ENCODE measurements around the gene CPOX.
A peak's percentile ranks its signal among the peaks of the same experiment; 100 is the strongest.
"Not testable (repeated sequence)": the region's sequence is repeated elsewhere in the genome, so short reads cannot be mapped to it uniquely, and the experiment has no call there.

CPOX gene

DNA sequence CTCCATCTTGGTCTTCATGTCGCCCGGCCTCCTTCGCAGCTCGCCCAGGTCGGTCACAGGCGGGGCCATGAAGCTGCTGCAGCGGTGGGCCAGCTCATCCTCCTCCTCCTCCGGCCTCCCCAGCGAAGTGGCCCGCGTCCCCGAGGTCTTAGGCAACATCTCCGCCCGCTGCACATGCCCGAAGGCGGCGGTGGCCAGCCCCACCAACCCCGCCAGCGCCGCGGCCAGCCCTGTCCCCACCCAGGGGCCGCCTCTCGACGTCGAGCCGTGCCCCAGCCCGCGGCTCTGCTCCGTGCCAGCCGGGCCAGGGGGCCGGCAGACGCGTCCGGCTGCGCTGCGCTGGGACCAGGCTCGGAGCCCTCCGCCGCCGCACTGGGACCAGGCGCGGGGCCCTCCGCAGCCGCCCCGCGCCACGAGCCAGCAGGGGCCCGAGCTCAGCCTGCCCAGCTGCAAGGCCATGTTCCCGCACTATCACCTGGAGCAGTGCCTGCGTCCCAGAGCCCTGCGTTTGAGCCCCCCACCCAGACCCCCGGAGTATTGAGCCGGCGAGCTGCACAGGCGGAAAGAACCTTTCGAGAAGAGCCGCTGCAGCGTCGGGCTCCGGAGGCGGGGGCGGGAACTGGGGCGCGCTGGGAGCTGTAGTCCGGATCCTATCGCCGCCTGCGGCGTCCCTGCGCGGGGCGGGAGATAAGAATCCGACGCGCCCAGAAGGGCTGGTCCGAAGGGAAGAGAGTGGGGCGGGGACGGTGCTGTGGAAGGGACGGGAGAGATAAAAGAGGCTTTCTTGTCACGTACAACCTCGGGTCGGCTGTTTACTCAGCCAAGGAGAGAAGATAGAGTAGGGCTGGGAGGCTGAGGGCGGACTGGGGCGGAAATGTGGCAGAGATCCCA is at the start of gene CPOX:
Gene CPOX, minus strand, starts transcription at position 566 of the 891 bp plus-strand sequence. Its CDS starts 107 bp downstream, at position 459.
- DNase-seq (ENCODE audit: low read depth): peak; percentile 91
- H3K4me3 ChIP-seq (ENCODE audit: low read depth, low read length): peak within 1 kb of the TSS; percentile 65
- TF ChIP-seq, protein P1, sequence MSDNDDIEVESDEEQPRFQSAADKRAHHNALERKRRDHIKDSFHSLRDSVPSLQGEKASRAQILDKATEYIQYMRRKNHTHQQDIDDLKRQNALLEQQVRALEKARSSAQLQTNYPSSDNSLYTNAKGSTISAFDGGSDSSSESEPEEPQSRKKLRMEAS (IDR thresholded peaks at IDR 0.05; ENCODE audit: low read depth, low read length): no peak; the same call in 1 of the 2 replicates
- TF ChIP-seq POLR2A (IDR thresholded peaks at IDR 0.05; ENCODE audit: extremely low read depth, insufficient read length) (peak; percentile 49), MYC (IDR thresholded peaks at IDR 0.05; ENCODE audit: low read depth, low read length) (peak; percentile 43)
- TF ChIP-seq, protein P2, sequence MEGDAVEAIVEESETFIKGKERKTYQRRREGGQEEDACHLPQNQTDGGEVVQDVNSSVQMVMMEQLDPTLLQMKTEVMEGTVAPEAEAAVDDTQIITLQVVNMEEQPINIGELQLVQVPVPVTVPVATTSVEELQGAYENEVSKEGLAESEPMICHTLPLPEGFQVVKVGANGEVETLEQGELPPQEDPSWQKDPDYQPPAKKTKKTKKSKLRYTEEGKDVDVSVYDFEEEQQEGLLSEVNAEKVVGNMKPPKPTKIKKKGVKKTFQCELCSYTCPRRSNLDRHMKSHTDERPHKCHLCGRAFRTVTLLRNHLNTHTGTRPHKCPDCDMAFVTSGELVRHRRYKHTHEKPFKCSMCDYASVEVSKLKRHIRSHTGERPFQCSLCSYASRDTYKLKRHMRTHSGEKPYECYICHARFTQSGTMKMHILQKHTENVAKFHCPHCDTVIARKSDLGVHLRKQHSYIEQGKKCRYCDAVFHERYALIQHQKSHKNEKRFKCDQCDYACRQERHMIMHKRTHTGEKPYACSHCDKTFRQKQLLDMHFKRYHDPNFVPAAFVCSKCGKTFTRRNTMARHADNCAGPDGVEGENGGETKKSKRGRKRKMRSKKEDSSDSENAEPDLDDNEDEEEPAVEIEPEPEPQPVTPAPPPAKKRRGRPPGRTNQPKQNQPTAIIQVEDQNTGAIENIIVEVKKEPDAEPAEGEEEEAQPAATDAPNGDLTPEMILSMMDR (IDR thresholded peaks at IDR 0.05; ENCODE audit: low read depth, low read length): no peak

DNA sequence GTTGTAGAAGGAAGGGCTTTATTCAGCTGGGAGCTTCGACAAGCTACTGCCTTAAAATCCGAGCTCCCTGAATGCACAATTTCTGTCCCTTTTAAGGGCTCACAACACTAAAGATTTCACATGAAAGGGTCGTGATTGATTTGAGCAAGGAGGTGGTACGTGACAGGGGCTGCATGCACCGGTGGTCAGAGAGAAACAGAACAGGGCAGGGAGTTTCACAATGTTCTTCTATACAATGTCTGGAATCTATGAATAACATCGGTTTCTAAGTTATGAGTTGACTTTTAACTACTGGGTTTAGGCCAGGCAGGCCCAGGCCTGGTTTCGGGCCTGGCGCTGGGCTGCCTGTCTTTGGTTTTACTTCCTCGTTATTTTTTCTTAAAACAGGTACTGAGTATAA is 49.4 kb upstream of the CPOX start:
- H3K4me3 ChIP-seq (ENCODE audit: low read depth, low read length); DNase-seq (ENCODE audit: low read depth): not testable (repeated sequence)

DNA sequence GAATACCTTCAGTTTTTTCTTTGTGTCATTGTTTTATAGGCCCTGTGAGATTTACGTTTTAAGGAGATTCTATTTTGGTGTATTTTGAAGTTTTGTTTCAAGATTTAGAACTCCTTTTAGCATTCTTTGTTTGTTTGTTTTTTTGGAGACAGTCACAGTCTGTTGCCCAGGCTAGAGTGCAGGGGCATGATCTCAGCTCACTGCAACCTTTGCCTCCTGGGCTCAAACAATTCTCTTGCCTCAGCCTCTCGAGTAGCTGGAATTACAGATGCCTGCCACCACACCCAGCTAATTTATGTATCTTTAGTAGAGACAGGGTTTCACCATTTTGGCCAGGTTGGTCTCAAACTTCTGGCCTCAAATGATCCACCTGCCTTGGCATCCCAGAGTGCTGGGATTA is 48.3 kb upstream of the CPOX start:
- DNase-seq (ENCODE audit: low read depth): not testable (repeated sequence)

DNA sequence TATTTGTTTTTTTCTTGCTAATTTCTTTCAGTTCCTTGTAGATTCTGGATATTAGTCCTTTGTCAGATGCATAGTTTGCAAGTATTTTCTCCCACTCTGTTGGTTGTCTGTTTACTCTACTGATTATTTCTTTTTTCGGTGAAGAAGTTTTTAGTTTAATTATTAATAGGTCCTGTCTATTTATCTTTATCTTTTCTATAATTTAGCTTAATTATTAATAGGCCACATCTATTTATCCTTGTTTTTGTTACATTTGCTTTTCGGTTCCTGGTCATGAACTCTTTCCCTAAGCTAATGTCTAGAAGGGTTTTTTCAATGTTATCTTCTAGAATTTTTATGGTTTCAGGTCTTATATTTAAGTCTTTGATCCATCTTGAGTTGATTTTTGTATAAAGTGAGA is 45.1 kb upstream of the CPOX start:
- not testable (repeated sequence) for H3K4me3 ChIP-seq (ENCODE audit: low read depth, low read length); DNase-seq (ENCODE audit: low read depth)

More for the DNA sequence above, 48.3 kb upstream of the CPOX start:
- not testable (repeated sequence) for H3K4me3 ChIP-seq (ENCODE audit: low read depth, low read length)

DNA sequence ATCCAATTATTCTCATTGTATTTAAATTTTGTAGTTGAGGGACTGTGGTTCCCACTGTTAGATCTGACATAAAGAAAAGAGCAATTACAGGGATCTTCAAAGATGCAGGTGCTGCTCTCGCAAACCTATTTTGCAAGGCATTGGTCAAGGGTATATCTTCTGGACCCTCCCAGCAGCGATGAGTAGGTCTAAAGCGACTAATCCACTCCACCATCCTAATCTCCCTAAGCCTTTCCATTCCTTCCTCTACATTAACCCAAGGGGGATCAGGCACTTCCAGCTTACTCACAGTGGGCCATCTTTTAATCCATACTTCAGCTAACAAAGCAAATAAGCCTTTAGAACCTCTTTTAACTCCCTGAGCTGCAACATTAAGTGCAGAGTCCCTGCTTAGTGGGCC is 37.0 kb upstream of the CPOX start:
- no peak for TF ChIP-seq MYC (IDR thresholded peaks at IDR 0.05; ENCODE audit: low read depth, low read length)
- TF ChIP-seq, protein P2 (IDR thresholded peaks at IDR 0.05; ENCODE audit: low read depth, low read length): no peak
- no peak for TF ChIP-seq POLR2A (IDR thresholded peaks at IDR 0.05; ENCODE audit: extremely low read depth, insufficient read length)
- TF ChIP-seq, protein P1 (IDR thresholded peaks at IDR 0.05; ENCODE audit: low read depth, low read length): no peak
- DNase-seq (ENCODE audit: low read depth): no peak
- H3K4me3 ChIP-seq (ENCODE audit: low read depth, low read length): no peak overlapping the region

DNA sequence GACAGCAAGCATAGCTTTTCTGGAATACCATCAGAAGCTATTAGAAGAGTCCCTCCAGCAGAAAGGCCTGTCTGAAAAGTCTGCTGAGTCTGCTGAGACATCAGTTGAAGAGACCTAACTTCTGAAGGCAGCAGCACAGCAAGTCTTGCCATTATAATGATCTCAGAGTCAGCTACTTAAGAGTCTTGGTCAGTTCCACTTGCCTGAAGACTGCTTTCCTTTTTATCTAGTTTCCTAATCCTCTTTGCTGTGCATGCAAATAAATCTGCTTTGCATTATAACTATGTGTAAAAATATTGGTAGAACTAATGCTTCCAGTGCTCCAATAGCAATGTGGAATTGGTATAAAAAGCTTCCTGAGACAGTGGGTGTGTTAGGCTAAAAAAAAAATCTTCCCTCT is 34.9 kb upstream of the CPOX start:
- TF ChIP-seq, protein P2 (IDR thresholded peaks at IDR 0.05; ENCODE audit: low read depth, low read length): no peak
- TF ChIP-seq POLR2A (IDR thresholded peaks at IDR 0.05; ENCODE audit: extremely low read depth, insufficient read length): no peak
- no peak for TF ChIP-seq MYC (IDR thresholded peaks at IDR 0.05; ENCODE audit: low read depth, low read length)
- TF ChIP-seq, protein P1 (IDR thresholded peaks at IDR 0.05; ENCODE audit: low read depth, low read length): no peak
- H3K4me3 ChIP-seq (ENCODE audit: low read depth, low read length): no peak overlapping the region
- no peak for DNase-seq (ENCODE audit: low read depth)

DNA sequence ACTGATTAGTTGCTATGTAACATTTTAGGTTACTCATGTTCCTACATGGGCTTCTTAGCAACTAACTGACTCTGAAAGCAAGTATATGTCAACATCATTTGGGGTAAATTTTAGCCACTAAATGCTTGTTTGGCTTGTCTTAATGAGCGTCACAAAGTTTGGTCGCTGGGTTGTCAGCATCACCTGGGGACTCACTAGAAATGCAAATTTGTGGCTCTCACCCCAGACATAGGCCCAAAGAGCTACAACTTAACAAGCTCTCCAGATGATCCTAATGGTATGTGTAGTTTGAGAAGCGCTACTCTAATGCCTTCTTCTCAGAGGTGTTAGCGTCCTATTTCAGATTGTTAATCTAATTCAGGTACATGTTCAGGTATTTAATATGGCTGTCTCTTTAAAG is 32.7 kb upstream of the CPOX start:
- no peak overlapping the region for H3K4me3 ChIP-seq (ENCODE audit: low read depth, low read length)
- DNase-seq (ENCODE audit: low read depth): no peak
- TF ChIP-seq, protein P1 (IDR thresholded peaks at IDR 0.05; ENCODE audit: low read depth, low read length): no peak
- TF ChIP-seq POLR2A (IDR thresholded peaks at IDR 0.05; ENCODE audit: extremely low read depth, insufficient read length) (no peak), MYC (IDR thresholded peaks at IDR 0.05; ENCODE audit: low read depth, low read length) (no peak)
- TF ChIP-seq, protein P2 (IDR thresholded peaks at IDR 0.05; ENCODE audit: low read depth, low read length): no peak
